ENCODE measurements around the gene FOXL2NB.
A peak's percentile ranks its signal among the peaks of the same experiment; 100 is the strongest.

The FOXL2NB gene

GRCh38 chr3:138936741-138937689, 10.0 kb upstream of the FOXL2NB start:
- Histone ChIP-seq H3K27me3 (ENCODE audit: insufficient read depth, low read length) (peaks cover 43% of the 10 kb centered on the region), H3K4me2 (ENCODE audit: low read length) (peak overlapping the region; percentile 98), H3K4ac (ENCODE audit: low read depth, low read length) (no peak overlapping the region), H3K9me3 (ENCODE audit: insufficient read depth, low read depth, low read length) (peaks cover 4% of the 10 kb centered on the region), H3K9ac (ENCODE audit: low read length) (no peak overlapping the region), H3K27ac (ENCODE audit: low read depth, low read length) (no peak overlapping the region), H3K79me2 (ENCODE audit: control insufficient read depth, insufficient read depth, low read length, poor library complexity) (no peaks in the 10 kb centered on the region), H3K36me3 (ENCODE audit: control insufficient read depth in 1 of 2, insufficient read depth in 2 of 2, low read length in 2 of 2) (no peaks in the 10 kb centered on the region), H4K8ac (ENCODE audit: low read depth, low read length) (no peak overlapping the region), H4K12ac (ENCODE audit: low read depth, low read length) (no peak overlapping the region), H3K4me3 (ENCODE audit: low read depth, low read length) (no peak overlapping the region), H2BK120ac (ENCODE audit: insufficient read depth, low read length, poor library complexity) (no peak overlapping the region), H2AFZ (ENCODE audit: insufficient read depth, low read length, poor library complexity) (no peak overlapping the region), H2AK5ac (ENCODE audit: low read length) (no peak overlapping the region), H2BK5ac (ENCODE audit: low read depth, low read length, poor library complexity) (no peak overlapping the region), H4K91ac (ENCODE audit: low read depth, low read length) (no peak overlapping the region), H3K79me1 (ENCODE audit: low read length) (no peaks in the 10 kb centered on the region), H3K4me1 (ENCODE audit: control insufficient read depth in 1 of 2, insufficient read depth in 2 of 2, low read length in 2 of 2) (peaks cover 18 to 19% of the 10 kb centered on the region in 2 experiments), H2BK12ac (ENCODE audit: low read length) (no peak overlapping the region), H3K23ac (ENCODE audit: low read length) (no peak overlapping the region), H3K18ac (ENCODE audit: low read length) (no peak overlapping the region), H3K14ac (ENCODE audit: low read length) (no peak overlapping the region)
- no CpG with 5 or more reads among the region's 45 CpGs for WGBS (ENCODE audit: extremely low coverage, insufficient coverage, insufficient read length)
- no peak for DNase-seq

- H3K18ac ChIP-seq (ENCODE audit: low read length): no peak overlapping the region
- no peak overlapping the region for H3K4me2 ChIP-seq (ENCODE audit: low read length)
- H3K4ac ChIP-seq (ENCODE audit: low read depth, low read length): no peak overlapping the region
- no peak overlapping the region for H2AK5ac ChIP-seq (ENCODE audit: low read length)
- H2AFZ ChIP-seq (ENCODE audit: insufficient read depth, low read length, poor library complexity): no peak overlapping the region
- H3K27ac ChIP-seq (ENCODE audit: low read depth, low read length): no peak overlapping the region
- H3K14ac ChIP-seq (ENCODE audit: low read length): no peak overlapping the region
- no peak for DNase-seq
- no peak overlapping the region for H2BK5ac ChIP-seq (ENCODE audit: low read depth, low read length, poor library complexity)
- peaks cover 4% of the 10 kb centered on the region for H3K9me3 ChIP-seq (ENCODE audit: insufficient read depth, low read depth, low read length)
- H2BK12ac ChIP-seq (ENCODE audit: low read length): no peak overlapping the region
- peaks cover 50% of the 10 kb centered on the region for H3K27me3 ChIP-seq (ENCODE audit: insufficient read depth, low read length)
- H3K79me1 ChIP-seq (ENCODE audit: low read length): no peaks in the 10 kb centered on the region
- no peak overlapping the region for H4K12ac ChIP-seq (ENCODE audit: low read depth, low read length)
- H3K4me3 ChIP-seq (ENCODE audit: low read depth, low read length): no peak overlapping the region
- no peak overlapping the region for H4K91ac ChIP-seq (ENCODE audit: low read depth, low read length)
- no peak overlapping the region for H2BK120ac ChIP-seq (ENCODE audit: insufficient read depth, low read length, poor library complexity)
- no peaks in the 10 kb centered on the region for H3K79me2 ChIP-seq (ENCODE audit: control insufficient read depth, insufficient read depth, low read length, poor library complexity)
- no peaks in the 10 kb centered on the region for H3K36me3 ChIP-seq (ENCODE audit: control insufficient read depth in 1 of 2, insufficient read depth in 2 of 2, low read length in 2 of 2)
- no CpG with 5 or more reads among the region's 29 CpGs for WGBS (ENCODE audit: extremely low coverage, insufficient coverage, insufficient read length)
- H3K4me1 ChIP-seq (ENCODE audit: control insufficient read depth in 1 of 2, insufficient read depth in 2 of 2, low read length in 2 of 2): peaks cover 18% of the 10 kb centered on the region in 2 experiments
- H4K8ac ChIP-seq (ENCODE audit: low read depth, low read length): no peak overlapping the region
- H3K23ac ChIP-seq (ENCODE audit: low read length): no peak overlapping the region
- no peak overlapping the region for H3K9ac ChIP-seq (ENCODE audit: low read length)
These were observed 9.3 kb upstream of the FOXL2NB start for GRCh38 chr3:138937690-138938055.

GRCh38 chr3:138938056-138938876, 8.8 kb upstream of the FOXL2NB start:
- Histone ChIP-seq H3K27me3 (ENCODE audit: insufficient read depth, low read length) (peaks cover 55% of the 10 kb centered on the region), H3K79me2 (ENCODE audit: control insufficient read depth, insufficient read depth, low read length, poor library complexity) (no peaks in the 10 kb centered on the region), H2BK12ac (ENCODE audit: low read length) (no peak overlapping the region), H3K14ac (ENCODE audit: low read length) (no peak overlapping the region), H3K4ac (ENCODE audit: low read depth, low read length) (no peak overlapping the region), H3K4me3 (ENCODE audit: low read depth, low read length) (no peak overlapping the region), H3K4me1 (ENCODE audit: control insufficient read depth in 1 of 2, insufficient read depth in 2 of 2, low read length in 2 of 2) (peaks cover 12% of the 10 kb centered on the region in 2 experiments), H3K9me3 (ENCODE audit: insufficient read depth, low read depth, low read length) (peaks cover 4% of the 10 kb centered on the region), H2AFZ (ENCODE audit: insufficient read depth, low read length, poor library complexity) (no peak overlapping the region), H3K36me3 (ENCODE audit: control insufficient read depth in 1 of 2, insufficient read depth in 2 of 2, low read length in 2 of 2) (no peaks in the 10 kb centered on the region), H2BK120ac (ENCODE audit: insufficient read depth, low read length, poor library complexity) (no peak overlapping the region), H3K27ac (ENCODE audit: low read depth, low read length) (no peak overlapping the region), H4K91ac (ENCODE audit: low read depth, low read length) (no peak overlapping the region), H4K12ac (ENCODE audit: low read depth, low read length) (no peak overlapping the region), H3K23ac (ENCODE audit: low read length) (no peak overlapping the region), H2BK5ac (ENCODE audit: low read depth, low read length, poor library complexity) (no peak overlapping the region), H4K8ac (ENCODE audit: low read depth, low read length) (no peak overlapping the region), H2AK5ac (ENCODE audit: low read length) (no peak overlapping the region), H3K18ac (ENCODE audit: low read length) (no peak overlapping the region), H3K79me1 (ENCODE audit: low read length) (no peaks in the 10 kb centered on the region), H3K9ac (ENCODE audit: low read length) (no peak overlapping the region), H3K4me2 (ENCODE audit: low read length) (no peak overlapping the region)
- DNase-seq: no peak
- no CpG with 5 or more reads among the region's 48 CpGs for WGBS (ENCODE audit: extremely low coverage, insufficient coverage, insufficient read length)

- Histone ChIP-seq H3K79me1 (ENCODE audit: low read length) (no peaks in the 10 kb centered on the region), H3K27me3 (ENCODE audit: insufficient read depth, low read length) (peaks cover 61% of the 10 kb centered on the region), H3K27ac (ENCODE audit: low read depth, low read length) (no peak overlapping the region), H2BK5ac (ENCODE audit: low read depth, low read length, poor library complexity) (no peak overlapping the region), H3K4me1 (ENCODE audit: control insufficient read depth in 1 of 2, insufficient read depth in 2 of 2, low read length in 2 of 2) (peaks cover 11 to 12% of the 10 kb centered on the region in 2 experiments), H3K4ac (ENCODE audit: low read depth, low read length) (no peak overlapping the region), H3K9ac (ENCODE audit: low read length) (no peak overlapping the region), H4K8ac (ENCODE audit: low read depth, low read length) (no peak overlapping the region), H3K36me3 (ENCODE audit: control insufficient read depth in 1 of 2, insufficient read depth in 2 of 2, low read length in 2 of 2) (no peaks in the 10 kb centered on the region), H3K14ac (ENCODE audit: low read length) (no peak overlapping the region), H2AK5ac (ENCODE audit: low read length) (no peak overlapping the region), H3K4me3 (ENCODE audit: low read depth, low read length) (no peak overlapping the region), H3K18ac (ENCODE audit: low read length) (no peak overlapping the region), H2AFZ (ENCODE audit: insufficient read depth, low read length, poor library complexity) (no peak overlapping the region), H2BK120ac (ENCODE audit: insufficient read depth, low read length, poor library complexity) (no peak overlapping the region), H3K79me2 (ENCODE audit: control insufficient read depth, insufficient read depth, low read length, poor library complexity) (no peaks in the 10 kb centered on the region), H3K9me3 (ENCODE audit: insufficient read depth, low read depth, low read length) (peaks cover 4% of the 10 kb centered on the region), H2BK12ac (ENCODE audit: low read length) (no peak overlapping the region), H3K23ac (ENCODE audit: low read length) (no peak overlapping the region), H4K12ac (ENCODE audit: low read depth, low read length) (no peak overlapping the region), H3K4me2 (ENCODE audit: low read length) (peak overlapping the region; percentile 5), H4K91ac (ENCODE audit: low read depth, low read length) (no peak overlapping the region)
- no peak for DNase-seq
- WGBS (ENCODE audit: extremely low coverage, insufficient coverage, insufficient read length): no CpG with 5 or more reads among the region's 32 CpGs
These were observed 8.0 kb upstream of the FOXL2NB start for GRCh38 chr3:138938877-138939560.

Data from trophoblast cell (in vitro differentiated cells and primary cell).